Central memory CD4-positive, alpha-beta T cell (primary cell): ENCODE results near the gene CD8B.

Experiments
- DNase-seq: peaks from one replicate; pipeline ENCODE4 v3.0.0; 2022

The CD8B gene

DNA sequence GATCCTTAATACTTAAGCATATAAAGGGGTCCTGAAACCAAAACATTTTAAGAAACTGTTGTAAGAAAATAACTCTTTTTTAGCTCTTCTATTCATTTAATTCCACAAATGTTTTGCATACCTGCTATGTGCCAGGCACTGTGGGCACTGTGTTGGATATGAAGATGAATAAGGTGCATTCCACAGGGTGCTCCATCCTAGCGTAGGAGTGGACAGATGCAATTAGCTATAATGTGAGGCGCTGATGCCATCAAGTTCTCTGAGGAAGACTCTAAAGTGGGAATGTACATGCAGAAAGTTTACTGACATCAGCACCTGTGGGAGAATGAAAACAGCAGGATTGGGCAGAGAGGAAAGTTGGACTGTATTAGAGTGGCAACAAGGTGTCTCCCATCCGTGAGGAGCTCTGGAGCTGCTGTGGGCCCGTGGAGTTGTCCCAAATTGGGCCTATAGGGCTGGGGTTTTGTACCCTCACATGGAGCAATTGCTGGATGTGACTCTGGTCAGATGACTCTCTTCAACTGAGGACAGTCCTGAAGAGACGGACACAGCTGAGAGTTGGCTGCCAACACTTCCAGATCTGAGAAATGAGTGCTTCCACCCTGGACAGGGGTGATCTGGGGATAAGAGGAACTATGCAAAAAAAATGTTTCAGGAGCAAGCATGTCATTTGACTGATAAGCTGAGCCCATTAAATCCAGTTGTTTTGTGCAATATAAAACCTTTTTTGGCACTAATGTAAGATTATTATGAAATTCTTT lies 93.3 kb downstream of the CD8B start:
- no peak for DNase-seq
